Fibroblast of skin of left quadriceps (primary cell): ENCODE measurements around the gene CCDC85C.
A peak's percentile ranks its signal among the peaks of the same experiment; 100 is the strongest.

Experiments used
- DNase-seq, 2 experiments: peaks; one replicate each; pipeline ENCODE4 v3.0.0-alpha.2; 2013; ENCODE audit warnings: low read depth in 2 of 2

CCDC85C gene

DNA sequence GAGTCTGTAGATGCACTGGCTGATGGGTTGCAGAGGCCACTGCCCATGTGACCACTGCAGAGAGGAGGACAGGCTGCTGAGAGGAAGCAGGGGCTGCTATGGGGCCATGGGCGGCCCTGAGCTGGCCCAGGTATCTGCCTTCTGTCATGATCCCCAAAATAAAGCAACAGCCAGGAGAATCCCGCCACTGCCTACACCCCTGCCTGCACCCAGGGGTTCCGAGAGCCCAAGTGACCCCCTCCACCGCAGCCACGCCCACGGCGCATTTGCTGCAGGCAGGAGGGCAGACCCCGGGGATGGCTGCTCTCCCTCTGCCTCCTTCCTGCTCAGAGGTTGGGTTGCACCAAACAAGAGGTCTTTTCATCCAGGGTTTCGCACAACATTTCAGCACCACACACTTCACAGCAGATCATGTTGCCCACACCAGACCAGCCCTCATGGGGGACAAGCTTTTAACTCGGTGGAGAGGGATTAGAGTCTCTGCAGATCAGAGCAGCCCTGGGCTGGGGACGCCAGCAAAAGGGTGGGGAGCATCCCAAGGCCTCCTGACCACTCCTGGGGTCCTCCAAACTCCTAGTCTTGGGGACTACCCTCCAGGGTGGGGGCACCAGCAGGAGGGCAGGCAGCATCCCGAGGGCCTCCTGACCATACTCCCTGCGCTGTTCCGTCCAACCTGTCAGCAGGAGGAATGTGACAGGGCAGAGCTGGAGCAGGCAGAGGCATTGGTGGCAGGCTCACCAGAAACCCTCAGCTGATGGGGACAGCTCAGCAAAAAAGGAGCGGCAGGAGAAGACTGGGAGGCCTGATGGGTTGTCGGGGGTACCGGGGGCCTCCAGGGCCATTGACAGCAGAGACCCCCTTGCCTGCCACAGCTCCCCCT lies 14.1 kb downstream of the CCDC85C start:
- no peak for DNase-seq

DNA sequence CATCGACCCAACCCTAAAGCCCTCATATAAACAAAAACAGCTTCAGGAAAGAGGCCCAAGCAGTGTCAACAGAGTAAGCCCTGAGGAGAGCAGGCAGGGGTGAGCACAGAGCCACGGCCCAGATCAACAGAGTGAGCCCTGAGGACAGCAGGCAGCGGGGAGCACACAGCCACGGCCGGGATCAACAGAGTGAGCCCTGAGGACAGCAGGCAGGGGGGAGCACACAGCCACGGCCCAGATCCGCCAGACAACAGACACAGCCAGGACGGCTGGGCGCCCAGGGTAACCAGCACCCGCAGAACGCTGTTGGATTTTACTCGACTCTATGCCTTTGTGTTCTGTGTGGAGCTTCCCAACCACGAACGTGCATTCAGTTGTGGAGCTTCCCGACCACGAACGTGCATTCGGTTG lies 15.0 kb downstream of the CCDC85C start:
- DNase-seq: no peak

DNA sequence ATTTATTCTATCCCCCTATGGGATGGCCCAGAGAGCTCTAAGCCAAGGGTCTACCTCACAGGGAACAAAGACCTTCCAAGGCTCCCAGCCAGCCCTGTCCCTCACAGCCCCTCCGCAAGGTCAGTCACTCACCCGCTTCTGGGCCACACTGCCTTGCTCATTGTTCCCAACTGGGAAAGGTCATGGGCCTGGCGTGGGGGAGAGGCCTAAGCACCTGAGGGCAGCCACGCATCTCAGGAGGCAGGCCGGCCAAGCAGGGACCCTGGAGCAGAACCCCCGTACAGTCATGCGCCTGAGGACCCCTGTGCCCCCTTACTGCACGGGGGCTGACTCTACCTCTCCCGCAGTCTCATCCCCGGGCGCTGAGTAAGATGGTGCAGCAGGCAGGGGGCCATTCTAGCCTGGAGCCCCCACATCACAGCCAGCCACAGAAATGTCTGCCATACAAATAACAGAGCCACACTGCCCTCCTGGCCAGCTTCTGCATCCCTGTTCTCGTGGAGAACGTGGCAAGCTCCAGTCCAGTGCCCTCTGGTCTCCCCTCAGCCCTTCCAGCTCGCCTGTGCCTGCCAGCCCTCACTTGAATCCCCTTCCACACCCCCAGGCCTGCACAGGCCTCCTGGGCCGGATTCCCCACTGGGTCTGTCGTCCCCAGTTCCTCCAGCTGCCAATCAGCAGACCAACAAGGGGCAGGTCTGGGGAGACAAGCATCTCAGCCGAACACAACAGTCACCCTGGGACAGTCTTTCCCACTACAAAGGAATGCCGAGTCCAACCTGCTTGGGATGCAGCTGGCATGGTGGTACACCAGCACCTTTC lies 16.3 kb downstream of the CCDC85C start:
- DNase-seq: no peak

DNA sequence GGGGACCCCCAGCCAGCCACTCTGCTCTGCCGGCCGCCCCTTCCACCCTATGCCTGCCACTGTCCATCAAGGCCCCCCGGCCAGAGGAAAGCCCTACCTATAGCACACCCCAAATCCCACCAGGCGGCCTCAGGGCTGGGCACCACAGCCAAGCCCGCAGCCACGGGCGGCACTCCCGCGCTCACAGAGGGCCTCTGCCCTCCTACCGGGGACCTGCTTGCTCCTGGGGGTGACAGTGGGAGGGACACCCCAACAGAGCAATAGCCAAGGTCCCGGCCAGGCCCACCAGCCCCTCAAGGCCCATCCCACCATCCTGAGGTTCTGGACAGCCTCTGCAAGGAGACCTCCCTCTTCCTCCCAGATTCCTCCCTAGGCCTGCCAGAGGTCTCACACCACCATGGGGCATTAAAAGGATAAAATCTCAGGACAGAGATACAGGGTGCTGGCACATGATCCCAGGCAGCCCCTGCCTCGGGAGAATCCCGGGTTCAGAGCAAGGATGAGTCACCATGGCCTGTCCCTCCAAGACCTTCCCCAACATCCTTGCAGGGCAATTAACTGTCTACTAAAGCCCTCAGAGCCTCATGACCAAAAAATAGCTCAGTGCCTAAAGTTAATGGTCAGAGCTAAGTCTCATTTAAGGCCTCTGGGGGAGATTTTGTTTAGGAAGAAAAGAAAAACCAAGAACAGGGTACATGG lies 17.1 kb downstream of the CCDC85C start:
- no peak for DNase-seq

DNA sequence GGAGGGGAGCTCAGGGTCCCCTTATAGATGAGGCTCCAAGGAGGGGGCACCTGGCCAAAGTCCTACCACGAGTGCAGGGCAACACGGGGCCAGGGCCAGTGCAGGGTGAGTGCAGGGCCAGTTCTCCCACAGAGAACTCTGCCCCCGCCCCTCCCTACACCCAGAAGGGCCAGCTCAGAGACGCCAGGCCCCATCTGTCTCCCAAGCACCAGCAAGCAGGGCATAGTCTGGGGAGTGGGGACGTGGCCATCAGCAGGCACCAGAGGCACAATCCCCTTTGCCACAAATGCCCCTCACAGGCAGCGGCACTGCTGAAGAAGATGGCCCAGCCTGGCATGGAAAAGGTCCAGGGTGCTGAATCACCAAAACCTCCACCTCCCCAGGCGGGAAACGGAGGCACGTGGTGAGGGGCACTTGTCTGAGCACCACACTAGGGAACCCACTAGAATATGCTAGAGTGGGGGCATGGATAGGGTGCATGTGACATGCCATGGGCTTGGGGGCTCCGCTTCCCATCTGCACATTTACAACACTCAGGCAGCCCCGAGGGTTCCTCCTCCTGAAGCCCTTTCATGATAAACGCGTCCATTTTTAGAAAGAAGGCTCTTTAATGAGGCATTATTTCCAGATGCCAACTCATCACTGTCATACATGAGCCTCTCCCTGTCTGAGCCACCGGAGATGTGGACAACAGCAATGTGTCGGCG lies 17.8 kb downstream of the CCDC85C start:
- DNase-seq: no peak

DNA sequence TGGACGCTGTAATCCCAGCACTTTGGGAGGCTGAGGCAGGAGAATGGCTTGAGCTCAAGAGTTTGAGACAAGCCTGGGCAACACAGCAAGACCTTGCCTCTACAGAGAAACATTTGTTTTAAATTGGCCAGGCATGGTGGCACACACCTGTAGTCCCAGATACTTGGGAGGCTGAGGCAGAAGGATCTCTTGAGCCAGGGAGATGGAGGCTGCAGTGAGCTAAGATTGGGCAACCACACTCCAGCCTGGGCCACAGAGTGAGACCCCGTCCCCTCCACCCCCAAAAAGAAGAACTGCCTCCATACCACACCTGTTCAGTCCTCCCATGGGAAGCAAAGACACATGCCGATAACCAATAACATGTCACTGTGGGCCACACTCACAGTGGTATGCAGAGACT lies 19.2 kb downstream of the CCDC85C start:
- DNase-seq: no peak

DNA sequence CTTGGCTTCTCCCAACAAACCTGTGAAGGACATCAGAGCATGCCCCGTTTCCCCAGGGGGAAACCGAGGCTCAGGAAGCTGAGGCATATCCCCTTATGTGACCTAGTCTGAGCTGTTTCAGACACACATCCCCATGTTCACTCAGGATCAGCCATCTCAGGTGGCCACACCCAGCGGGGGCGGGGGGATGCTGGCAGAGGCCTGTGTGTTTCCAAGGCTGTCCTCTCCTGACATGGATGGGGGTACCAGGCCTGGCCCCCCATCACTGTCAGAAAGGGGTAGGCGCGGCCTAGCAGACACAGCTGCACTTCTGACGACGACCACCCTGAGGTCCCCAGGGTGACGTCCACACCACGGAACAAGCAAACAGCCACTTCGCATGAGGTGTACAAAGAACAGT lies 22.1 kb downstream of the CCDC85C start:
- no peak for DNase-seq

DNA sequence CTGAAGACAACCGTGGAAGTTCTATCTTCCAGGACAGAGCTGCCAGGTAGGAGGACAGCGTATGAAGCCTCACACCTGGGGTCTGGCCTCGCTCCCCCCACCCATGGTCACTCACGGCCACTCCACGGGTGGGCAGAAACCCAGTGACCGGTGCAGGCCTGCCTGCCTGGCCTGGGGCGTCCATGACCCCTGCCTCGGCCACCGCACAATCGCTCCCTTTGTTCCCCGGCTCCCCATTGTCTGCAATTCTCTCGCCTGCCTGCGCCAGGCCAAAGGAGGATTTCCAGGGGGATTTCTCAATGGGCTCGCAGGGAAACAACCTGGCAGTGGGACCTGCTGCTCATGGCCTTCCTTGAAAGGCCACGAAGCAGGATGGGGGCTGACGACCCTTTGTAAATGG lies 22.6 kb downstream of the CCDC85C start:
- no peak for DNase-seq

DNA sequence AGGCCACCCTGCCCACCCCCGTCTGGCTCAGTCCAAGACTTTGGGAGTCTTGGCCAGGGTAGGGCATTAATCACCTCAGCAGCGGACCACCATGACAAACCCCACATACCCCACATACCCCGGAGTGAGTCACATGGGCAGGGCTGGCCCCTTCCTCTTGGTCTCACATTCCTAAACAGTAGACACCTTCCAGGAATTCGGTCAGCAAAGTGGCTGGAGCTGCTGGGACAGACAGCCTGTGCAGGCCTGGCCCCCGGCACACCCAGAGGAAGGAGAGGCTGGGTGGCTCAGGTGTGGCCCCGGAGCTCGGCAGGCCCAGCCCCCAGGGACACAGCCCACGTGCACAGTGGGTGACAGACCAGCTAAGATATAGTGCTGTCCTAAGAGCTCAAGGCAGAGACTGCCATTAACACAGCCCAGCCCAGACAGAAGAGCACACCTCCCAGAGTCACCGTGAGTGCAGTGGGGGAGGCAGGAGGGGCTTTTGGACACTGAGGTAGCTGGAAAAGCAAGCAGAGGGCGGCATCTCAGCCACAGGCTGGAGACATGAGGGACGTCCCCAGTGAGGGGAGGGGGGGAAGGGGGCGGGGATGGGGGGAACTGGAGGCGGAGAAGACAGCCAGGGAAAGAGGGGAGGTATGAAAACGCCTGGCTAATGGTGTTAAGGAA lies 24.0 kb downstream of the CCDC85C start:
- DNase-seq: peak; percentile 59 to 70

DNA sequence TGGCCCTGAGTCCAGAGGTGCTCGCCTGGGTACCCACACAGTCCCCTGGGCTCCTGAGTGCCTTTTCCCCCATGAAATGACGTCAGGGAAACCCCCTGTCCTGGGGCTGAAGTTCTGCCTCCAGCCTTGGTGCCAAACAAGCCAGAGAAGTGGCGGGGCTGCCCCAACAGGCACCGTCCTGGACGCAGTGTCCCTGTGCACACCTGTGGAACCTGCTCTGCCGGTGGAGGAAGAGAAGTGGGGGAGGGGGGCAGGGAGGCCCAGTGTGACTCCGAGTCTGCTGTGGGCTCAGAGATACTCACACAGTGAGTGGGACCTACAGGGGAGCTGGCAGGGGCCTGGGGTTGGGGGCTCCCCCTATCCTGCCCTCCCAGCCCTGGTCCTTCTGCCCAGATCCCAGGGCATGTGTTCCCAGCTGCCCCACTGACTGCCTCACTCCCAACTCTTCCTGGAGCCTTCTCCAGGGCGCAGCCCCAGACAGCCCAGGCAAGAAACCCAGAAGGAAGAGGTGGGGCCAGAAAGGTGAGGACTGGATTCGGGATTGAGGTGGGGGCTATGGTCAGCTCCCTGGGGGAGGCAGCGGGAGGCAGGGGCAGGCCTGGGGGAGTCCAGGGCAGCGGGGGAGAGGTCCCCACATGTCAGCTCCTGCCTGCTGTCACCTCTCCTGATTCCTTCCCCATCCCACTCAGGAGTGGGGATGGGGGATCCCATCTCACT lies 24.7 kb downstream of the CCDC85C start:
- DNase-seq: no peak

DNA sequence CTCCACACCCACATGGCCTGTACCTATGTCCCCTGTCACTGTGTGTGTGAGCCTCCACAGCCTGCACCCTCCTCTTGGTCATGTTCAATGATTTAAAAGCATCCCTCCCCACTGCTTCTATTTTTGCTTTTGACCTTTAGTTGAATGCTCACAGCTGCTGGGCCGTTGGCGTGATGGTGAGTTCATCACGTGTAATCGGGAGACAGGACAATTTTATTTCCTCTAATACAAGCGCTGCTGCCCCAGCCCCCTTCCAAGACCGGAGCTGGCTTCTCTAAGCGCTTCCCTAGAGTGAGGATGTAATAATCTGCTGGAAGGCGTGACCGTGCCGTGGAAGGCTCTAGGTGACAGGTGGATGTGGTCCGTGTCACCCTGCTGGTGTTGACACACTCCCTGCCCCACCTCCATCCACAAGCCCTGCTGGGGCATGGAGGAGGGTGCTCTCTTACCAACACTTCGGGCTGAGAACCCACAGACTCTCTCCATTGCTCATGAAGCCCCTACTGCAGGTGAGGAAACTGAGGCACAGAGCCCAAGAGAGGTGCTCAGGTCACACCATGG lies 25.4 kb downstream of the CCDC85C start:
- no peak for DNase-seq

DNA sequence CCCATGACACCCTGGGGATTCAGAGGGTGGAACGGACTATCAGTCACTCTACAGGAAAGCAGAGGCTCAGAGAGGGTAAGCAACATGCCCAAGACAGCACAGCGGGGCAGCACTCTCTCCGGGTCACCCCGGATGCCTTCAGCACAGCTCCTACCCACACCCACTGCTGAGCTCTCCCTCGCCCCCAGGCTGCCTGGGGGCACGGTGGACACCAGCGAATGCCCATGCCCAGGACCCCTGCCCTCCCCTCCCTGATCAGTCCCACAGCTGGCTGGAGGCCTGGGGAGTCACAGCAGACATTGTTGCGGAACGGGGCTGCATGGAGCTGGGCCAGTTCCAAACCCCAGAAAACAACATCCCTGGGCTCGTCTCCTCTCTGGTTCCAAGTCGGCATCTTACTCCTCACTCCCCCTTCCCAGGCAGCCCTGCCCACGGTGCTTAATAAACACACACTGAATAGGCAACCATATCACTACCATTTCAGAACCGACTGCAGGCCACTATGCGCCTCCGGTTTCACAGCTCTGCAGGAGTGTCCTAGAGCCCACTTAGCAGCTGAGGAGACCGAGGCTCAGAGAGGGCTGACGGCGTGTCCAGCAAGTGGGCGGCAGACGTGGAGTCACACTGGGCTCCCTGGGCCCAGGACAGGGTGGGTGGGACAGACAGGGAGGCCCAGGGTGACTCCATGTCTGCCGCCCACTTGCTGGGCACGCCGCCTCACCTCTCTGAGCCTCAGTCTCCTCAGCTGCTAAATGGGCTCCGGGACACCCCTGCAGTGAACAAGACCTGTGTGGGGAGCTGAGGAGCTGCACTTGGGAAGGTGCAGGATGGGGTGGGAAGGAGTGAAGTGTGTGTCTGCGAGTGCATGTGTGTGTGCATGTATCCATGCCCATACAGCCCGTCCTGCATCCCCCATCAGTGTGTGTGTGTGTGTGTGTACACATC lies 27.0 kb downstream of the CCDC85C start:
- DNase-seq: no peak

DNA sequence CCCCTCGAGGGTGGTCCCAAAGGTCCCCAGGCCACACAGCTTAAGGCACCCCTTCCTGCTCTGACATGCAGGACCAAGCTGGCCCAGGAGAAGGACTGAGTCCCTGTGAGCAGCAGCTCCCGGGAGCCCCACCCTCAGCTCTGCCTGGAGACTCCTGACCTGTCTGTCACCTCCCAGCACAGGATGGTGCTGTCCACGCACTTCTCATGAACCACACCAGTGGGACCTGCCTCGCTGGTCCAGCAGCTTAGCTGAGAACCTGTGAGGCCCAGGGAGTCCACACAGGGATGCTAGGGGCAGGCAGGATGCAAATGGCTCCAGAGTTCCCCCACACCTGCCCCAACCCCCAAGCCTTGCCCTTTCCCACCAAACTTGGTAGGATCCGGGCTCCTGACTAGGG lies 27.7 kb downstream of the CCDC85C start:
- no peak for DNase-seq

DNA sequence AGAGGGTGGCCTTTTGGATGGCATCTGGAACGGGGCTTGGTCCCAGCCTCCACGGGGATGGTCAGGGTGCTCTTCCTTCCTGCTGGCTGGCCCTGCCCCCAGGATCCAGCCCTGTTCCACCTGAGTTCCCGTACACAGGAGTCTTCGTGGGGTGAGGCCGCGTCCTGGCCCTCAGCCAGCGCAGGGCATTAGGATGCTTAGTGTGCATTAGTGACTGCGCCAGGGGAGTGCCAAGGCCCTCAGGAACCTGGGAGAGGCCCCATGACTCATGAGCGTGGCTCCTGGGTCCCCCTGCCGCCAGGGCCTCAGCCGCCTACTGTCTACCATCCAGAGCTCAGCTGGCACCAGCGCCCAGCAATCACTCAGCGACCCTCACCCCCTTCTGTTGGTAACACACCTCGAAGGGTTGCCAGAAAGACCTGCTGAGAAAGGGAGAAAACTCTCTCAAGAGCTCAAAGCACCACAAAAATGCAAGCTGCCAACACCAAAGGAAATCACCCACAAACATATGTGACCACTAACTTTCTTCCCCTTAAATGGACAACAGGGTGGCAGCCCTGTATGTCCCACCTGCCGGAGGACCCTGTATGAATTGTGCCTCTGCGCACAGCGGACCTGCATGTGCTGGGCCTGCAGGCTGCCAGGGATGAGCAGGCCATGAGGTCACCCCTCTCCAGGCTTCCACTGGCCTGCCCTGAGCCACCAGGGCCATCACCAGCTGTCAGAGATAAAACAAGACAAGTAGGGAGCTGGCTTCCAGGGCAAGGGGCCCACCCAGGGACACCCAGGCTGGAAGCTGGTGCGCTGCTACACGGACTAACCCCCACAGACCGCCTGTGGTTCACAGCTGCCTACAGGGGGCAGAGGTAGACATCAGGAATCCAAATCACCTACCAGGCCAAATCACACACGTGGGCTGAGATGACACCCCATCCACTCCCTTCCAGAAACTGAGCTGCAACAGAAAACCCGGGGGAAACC lies 28.7 kb downstream of the CCDC85C start:
- no peak for DNase-seq

DNA sequence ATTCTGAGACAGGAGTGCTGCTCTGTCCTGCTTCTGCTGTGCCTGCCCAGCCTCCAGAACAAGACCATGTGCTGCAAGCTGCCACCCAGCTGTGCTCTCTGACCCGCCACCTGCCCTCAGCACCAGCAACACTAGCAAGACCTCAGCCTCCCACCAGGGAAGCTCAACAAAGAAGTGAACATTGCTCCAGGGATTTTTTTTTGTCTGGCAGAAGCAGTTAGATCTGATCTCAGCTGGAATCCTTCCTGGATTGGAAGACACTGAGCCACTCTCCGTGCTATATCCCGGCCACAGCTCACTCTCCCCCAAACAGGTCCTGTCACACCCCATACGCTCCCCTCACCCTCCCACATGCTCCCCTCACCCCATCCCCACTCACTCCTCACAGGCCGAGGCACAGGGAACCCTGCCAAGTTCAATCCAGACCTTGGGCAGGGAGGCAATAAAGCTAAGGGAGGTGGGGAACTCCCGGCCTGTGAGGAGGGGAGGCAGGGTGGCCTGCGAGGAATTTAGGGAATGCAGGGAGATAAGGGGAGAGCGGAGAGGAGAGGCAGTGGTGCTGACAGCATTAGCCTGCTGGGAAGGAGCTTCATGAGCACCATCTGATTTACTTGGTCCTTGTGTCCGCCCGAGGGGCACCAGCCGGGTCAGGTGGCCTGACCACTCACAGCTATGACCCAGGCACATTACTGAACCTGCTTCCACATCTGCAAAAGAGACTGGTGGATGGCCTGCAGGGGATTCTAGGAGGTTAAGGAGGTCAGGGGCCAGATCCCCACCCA lies 29.7 kb downstream of the CCDC85C start:
- peak; percentile 76 to 78 for DNase-seq

DNA sequence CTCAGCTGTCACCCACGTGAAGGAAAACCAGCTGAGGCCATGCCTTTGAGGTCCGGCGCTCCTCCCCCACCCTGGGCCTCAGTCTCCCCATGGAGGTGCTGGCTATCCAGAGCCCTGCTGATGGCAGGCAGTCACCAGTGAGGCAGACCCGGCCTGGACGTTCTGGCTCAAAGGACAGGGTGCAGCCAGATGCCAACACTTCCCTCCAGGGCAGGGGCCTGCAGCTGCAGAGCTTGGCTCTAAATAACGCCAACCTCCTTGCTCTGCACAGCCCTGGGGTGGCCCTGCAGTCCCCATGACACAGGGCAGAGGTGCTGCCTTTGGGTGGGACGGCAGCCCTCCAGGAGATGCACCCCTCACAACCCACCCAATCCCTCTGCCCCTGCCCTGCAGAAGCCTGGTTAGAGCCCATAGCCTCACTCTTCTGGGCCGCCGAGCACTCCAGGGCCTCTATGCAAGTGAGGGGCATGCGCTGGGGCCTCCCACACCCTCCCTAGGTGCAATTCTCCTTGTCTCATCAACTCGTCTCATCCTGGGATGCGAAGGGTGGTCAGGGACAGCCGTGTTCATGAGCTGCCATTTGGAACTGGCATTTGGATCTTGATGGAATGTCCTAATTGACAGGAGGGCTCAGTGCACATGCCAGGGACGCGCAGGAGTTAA lies 30.4 kb downstream of the CCDC85C start:
- no peak for DNase-seq

DNA sequence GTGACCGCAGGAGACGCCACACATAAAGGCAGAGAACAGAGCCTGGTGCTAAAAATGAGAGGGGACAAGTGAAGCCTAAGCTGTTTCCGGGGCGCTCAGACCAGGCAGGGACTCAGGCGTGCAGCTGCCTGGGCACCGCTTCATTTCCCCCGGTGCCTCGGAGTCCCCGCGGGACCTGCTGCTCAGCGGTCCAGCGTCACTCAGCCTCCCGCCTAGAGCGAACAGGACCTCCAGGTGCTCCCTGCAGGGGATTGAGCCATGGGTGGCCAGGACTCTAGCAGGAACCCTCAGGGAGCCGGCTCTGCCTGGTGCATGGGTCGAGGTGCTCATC lies 31.0 kb downstream of the CCDC85C start:
- no peak for DNase-seq
